Globus pallidus (tissue), 1 donor: ENCODE results near the gene FAM98C.
"Not testable (repeated sequence)": the region's sequence is repeated elsewhere in the genome, so short reads cannot be mapped to it uniquely, and the experiment has no call there.

Experiments used
- DNase-seq: peaks from one replicate; pipeline ENCODE4 v3.0.0-alpha.2; 2015; ENCODE audit warnings: low spot score

FAM98C gene

DNA sequence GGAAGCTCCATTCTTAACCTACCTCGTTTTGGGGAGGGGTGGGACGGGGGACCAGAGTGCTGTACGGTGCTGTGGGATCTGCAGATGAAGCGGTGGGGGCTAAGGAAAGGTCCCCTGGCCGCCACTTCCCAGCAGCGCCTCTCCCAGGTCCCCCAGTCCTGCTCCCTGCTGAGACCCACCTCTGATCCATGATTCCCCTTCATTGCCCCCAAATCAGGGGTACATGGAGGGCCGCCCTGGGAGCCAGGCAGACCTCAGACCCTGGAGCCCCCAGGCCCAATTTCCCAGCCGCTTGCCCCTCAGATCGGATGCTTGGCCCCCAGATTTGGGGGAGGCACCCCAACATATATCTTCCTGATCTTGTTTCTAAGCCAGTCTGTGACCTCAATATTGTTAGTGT is 3.8 kb upstream of the FAM98C start:
- DNase-seq = no peak

DNA sequence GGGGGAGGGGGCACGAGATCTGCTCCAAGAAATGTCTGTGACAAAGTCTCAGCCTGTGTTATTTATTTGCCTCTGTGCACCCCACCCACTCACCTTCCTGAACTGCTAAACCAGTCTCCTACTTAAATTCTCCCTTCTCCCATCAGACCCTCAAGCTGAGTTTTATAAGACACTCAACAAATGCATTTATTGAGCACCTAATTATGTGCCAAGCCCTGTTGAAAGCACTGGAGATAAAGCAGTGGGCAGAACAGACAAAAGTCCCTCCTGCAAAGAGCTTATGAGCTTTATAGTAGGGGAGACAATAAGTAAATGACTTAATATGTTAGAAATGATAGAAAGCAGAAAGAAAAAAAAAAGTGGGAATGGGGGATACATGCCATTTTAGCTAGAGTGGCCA is 3.4 kb upstream of the FAM98C start:
- no peak for DNase-seq

DNA sequence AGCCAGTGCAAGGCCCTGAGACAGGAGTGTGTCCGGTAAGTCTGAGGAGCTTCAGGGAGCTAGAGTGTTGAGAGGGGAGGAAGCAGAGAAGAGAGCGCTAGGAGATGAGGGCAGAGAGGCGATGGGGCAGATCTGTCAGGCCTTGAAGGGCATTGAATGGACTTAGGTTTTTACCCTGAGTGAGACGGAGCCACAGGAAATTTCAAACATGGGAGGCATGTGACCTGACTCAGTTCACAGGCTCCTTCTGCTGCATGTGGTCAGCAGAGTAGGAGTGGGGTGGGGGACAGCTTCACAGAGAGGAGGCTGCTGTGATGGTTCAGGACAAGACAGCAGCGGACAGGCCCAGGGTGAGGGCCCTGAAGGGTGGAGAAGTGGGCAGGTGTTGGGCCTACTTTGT is 2.5 kb upstream of the FAM98C start:
- DNase-seq = no peak

DNA sequence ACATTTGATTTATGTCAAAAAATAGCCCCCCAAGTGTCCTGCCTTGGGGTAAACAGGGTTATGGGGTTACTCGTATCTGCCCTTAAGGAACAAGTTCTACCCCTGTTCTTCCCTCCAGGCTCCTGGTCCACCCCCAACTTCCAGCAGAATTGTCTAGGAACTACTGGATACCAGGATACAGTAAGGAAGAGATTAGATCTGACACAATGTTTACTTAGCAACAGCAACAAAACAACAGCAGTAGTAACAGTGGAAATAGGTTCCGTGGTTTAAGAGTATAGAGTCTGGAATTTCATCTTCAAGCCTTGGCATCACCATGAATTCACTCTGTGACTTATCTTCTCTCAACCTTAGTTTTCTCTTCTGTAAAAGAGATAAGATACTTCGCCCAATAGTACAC is 1.7 kb upstream of the FAM98C start:
- DNase-seq = no peak

DNA sequence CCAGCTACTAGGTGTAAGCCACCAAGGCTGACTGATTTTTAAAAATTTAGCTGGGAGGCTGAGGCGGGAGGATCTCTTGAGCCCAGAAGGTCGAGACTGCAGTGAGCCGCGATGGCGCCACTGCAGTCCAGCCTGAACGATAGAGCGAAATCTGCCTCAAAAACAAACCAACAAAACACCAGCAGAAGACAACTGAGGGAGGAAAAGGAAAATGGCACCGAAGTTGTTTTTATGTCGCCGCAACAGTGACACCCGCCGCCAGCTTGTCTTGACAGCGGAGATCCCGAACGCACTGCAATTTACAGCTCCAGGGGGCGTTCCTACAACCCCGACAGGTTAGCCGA is 298 bp upstream of the FAM98C start:
- DNase-seq = no peak

DNA sequence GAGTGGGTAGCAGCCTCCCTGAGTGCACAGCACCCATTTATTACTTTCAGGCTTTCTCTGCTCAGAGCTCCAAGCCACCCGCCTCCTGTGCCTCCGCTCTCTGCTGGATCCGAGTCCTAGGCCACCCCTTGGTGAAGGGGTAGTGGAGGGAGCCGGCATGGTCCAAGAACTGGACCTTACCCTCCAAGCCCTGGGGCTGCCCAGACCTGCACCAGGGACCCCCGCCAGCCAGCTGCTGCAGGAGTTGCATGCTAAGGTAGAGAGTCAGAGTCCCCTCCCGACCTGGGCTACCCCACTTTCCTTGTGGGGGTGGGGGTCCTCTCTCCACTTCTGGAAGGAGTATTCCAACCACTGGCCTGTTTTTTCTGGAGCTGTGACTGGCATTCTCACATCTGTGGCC is 2.0 kb downstream of the FAM98C start:
- no peak for DNase-seq

DNA sequence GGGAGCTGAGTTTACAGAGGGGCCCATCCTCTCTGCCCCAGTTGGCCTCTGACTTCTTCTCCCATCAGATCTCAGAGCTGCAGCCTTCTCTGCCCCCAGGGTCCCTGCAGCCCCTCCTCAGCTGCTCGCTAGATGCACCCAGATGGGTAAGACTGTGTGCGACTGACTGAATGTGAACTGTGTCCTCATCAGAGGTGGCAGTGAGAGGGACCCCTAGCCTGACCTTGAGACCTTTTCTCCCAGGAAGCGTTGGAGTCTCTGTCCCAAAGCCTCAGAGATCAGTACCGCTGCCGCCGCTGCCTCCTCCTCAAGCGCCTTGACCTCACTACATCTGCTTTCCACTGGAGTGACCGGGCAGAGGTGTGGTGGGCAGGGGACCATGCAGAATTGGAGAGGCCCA is 2.4 kb downstream of the FAM98C start:
- DNase-seq = no peak

DNA sequence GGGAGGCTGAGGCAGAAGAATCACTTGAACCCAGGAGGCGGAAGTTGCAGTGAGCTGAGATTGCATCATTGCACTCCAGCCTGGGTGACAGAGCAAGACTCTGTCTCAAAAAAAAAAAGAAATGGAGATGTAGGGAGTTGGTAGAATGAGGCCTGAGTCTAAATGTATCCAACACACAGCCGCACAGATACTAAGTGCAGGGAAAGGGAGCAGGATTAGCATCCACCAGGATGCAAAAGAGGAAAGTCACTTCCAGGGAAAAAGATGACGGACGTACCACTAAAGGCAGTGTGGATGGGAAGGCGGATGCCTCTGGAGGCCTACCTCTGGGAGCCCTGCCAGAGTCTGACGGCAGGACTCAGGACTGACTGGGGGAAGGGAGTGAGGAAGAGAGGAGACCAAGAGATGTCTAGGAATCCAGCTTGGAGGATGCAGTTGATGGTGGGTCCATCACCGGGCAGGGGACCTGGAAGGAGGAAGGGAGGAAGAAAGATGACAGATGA is 6.8 kb downstream of the FAM98C start:
- DNase-seq = no peak

DNA sequence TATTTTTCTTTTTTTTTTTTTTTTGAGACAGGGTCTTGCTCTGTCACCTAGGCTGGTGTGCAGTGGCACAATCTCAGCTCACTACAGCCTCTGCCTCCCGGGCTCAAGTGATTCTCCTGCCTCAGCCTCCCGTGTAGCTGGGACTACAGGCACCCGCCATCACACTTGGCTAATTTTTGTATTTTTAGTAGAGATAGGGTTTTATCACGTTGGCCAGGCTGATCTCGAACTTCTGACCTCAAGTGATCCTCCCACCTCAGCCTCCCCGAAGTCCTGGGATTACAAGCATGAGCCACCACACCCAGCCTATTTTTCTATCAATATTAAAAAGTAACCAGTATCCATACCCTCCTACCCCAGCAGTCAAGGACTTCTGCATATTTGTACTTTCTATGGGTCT is 7.5 kb downstream of the FAM98C start:
- not testable (repeated sequence) for DNase-seq

DNA sequence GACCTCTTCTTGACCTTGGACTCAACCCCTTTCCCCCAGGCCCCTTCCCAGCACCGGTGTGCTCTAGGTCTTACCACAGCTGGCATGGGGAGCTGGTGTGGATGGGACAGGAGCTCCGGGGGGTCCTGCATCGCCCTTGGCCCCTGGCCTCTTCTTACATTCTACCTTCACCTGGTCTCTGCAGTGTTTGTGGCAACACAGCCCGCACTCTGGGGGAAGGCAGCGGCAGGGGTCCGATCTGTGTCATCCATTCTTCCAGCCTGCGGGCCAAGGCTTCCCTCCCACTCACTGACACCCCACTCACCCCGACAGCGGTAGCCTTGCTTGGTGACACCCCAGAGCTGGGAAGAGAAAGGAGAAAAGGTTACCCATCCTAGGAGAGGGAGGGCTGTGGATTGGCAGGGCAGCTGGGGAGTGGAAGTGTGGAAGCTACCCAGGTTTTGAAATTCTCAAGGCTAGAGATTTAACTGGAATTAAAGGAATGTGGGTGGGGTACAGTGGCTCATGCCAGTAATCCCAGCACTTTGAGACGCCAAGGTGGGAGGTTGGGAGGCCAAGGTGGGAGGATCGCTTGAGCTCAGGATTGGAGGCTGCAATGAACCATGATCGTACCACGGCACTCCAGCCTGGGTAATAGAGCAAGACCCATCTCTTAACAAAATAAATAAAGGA is 8.3 kb downstream of the FAM98C start:
- no peak for DNase-seq

DNA sequence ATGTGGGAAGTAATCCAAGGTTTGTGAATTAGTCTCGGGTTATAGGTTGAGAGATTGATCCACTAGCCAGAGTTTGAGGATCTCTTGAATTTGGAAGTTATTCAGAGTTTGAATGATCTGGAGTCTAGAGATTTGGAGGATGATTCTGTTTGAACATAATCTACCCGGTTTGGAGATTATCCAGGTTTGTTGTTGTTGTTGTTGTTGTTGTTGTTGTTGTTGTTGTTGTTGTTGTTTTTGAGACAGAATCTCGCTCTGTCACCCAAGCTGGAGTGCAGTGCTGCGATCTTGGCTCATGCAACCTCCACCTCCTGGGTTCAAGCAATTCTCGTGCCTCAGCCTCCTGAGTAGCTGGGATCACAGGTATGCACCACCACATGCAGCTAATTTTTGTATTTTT is 9.0 kb downstream of the FAM98C start:
- DNase-seq = not testable (repeated sequence)

DNA sequence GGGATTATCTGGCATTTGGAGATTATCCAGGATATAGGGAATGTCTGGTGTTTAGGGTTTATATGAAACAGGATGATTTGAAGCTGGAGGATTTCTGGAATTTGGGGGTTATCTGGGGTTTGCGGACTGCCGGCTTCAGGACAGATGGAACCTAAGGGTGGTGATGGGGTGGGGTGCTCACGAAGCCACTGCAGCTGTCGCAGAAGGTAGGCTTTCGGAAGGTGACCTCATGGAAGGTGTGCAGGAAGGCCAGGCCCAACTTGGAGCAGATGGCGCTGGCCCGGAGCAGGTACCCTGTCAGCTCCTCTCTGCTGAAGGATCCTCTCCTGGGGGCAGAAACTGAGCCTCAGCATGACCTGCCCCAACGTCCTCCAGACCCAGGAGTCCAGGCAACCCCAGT is 9.6 kb downstream of the FAM98C start:
- no peak for DNase-seq

DNA sequence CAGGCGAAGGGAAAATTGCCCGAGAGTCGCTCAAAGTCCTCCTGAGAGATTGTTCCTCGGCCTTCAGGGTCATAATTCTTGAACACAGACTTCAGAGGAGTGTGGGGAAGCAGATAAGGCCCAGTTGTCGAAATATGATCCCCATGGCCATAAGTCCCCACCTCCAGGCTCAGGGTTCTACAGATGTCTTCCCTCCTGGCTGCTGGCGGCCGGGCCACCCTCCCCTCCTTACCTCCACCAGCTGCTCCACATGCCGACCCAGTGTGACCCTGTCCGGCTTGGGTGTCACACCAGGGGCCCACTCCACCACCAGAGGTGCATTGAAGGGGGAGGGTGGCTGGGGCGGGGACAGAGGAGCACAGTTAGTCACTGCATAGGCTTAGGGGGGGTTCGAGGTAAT is 10.1 kb downstream of the FAM98C start:
- DNase-seq = no peak

DNA sequence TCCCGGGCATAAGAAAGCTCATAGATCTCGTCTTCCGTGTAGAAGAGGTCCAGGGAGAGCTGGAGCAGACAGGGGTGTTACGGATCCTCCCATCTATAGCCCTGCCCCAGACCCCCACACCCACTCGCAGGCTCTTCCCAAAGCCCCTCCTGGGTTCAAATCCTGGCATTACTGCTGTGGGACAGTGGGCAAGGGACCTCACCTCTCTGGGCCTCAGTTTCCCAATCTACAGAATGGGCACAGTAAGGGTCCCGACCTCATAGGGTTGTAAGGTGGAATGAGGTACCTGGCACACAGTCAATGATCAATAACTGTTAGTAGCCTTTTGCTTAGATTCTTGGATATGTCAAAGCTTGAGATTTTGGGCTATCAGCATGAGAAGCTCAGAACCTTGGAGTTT is 10.5 kb downstream of the FAM98C start:
- DNase-seq = no peak

DNA sequence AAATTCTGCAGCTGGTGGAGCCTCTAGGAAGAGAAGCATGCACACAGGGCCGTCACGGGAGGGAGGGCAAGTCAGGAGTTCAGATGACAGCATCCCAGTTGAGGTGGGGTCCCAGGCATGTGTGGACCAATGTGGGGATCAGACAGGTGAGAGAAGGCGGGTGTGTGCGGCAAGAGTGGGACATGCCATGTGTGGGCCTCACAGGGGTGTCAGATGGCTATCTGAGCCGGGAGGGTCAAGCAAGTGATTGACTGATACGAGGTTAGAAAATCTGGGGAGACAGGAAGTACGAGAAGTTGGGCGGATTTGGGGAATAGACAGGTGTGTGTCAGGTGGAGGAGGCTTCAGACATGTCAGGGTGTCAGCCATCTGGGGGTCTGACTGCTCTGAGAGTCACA is 14.3 kb downstream of the FAM98C start:
- no peak for DNase-seq

DNA sequence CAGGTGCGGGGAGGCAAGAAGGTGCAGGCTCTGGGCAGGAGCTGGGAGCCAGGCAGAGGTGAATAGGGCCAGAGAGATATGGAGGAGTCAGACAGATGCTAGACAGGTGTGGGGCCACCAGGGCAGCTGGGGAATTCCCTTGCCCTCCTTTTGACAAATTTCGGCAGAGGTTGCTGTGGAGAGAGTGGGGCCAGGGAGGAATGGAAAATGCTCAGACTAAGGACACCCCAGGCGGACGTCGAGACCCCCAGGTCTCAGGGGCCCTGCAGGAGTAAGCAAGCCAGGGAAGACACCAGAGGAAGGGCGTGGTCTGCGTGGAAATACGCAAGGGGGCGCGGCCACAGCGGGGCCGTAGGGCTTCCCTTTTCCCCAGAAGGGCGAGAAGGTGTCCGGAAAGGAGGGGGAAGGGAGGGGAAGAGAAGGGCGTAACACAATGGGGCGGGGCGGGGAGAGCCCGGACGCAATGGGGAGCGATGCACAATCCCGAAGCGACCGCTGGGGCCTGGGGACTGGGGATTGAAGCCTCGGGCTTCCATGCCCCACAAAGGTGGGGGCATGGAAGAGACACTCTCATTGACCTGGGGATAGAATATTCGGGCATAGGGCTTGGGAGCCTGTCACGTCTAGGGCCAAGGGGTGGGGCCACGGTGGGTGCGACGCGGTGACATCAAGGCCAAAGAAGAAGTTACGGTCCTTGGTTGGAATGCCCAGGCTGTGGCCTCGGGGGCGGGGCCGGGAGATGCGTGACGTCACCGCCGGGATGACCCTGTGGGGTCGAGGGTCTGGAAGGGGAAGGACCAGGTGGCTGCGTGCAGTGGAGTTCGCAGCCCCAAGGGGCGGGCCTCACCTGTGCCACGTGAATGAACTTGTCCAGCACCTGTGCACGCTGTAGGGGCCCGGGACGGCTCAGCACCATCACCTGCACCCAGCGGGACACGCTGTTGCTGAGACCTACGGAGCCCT is 14.9 kb downstream of the FAM98C start:
- DNase-seq = no peak

DNA sequence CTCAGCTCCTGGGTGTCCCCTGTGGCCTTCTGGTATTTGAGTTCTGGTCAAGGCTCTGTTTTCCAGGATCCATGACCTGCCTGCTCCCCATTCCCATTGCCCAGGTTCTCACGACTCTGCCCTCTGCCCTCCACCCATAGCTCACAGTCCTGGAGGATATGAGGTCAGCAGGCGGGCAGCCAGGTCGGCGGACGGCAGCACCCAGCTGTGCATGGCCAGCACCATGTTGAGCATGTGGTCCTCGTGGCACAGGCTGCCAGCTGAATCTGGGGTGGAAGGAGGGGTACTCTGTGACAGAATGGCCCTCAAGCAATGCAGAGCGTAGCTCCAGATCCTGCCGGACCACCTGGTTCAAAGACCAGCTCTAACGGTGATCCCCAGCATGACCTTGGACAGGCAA is 18.0 kb downstream of the FAM98C start:
- no peak for DNase-seq

DNA sequence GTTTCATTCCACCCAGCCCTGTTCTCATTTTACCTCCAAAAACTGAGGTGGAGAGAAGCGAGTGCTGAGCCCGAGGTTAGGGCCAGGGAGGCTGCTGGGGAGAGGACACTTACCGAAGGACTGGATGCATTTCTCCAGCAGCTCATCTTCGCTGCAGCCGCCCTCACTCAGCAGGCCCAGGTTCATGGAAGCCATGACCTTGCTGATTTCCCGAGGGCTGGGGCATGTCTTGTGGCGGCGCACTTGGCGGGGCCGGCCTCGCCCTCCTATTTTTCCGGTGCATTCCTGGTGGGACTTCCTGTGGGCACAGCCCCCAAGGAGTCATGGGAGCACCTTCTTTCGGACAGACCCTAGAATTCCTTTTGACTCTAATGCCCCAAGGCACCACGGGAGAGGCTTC is 19.0 kb downstream of the FAM98C start:
- DNase-seq = no peak

DNA sequence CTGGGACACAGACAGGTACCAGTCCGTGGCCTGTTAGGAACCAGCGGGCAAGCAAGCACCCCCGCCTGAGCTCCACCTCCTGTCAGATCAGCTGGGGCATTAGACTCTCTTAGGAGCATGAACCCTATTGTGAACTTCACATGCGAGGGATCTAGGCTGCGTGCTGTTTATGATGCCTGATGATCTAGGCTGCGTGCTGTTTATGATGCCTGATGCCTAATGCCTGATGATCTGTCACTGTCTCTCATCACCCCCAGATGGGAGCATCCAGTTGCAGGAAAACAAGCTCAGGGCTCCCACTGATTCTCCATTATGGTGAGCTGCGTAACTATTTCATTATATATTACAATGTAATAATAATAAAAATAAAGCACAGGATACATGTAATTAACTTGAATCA is 19.5 kb downstream of the FAM98C start:
- no peak for DNase-seq

DNA sequence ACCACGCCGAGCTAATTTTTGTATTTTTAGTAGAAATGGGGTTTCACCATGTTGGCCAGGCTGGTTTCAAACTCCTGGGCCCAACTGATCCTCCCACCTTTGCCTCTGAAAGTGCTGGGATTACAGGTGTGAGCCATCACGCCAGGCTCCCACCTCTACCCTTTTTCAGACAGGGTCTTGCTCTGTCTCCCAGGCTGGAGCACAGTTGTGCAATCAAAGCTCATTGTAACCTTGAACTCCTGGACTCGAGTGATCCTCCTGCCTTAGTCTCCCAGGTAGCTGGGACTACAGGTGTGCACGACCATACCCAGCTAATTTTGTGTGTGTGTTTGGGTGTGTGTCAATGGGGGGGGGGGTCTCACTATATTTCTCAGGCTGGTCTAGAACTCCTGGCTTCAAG is 21.4 kb downstream of the FAM98C start:
- DNase-seq = no peak

DNA sequence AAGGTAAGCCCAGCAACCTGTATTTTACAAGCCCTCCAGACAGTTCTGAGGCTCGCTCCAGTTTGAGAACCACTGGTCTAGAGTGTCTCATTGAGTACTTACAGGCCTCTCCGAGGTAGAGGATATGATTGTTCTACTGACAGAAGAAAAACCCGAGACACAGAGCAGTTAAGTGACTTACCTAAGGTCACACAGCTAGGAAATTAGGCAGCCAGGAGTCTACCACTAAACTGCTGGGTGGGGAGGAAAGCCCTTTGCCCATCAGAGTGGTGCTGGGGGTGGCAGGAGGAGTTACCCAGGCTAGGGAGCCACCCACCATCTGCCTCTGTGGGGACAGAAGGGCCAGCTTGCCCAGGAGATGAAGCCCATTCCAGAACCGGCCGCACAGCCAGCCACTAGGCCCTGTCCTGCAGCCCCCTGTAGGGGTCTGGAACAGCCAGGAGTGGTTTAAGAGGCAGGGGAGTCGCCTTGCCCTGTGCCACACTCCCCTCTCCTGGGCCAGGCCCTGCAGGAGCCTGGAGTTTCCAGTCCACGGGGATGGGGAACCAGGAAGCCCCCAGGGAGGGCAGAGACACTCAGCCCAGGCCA is 22.4 kb downstream of the FAM98C start:
- DNase-seq = no peak

DNA sequence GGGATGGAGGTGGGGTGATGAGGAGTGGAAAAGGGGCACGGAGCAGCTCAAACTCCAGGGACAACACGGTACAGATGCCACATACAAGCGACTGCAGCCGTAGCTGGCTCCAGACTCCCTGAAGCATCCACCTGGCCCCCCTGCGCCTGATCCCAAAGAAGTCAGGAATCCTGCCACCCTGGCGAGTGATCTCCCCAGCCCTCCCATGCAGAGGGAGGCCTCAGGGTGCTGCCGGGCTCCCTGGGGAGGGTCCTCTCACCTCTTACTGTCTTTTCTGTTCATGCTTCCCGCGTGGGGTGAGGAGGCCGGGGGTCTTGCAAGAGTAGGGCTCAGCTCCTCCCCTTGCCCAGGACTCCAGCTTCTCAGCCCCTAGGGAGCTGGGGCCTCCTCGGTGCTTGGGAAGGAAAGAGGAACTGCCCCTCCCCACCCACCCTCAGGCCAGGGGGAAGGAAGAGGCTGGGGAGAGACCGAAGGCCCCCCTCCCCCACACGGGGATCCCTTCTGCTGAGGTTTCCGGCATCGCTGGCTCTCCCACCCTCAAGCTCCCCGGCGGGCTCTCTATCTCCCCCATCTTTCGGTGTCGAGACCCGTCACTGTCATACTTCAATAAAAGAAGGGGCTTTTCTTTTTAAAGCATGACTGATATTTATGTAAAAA is 23.0 kb downstream of the FAM98C start, which contains the start of gene RASGRP4:
Gene RASGRP4 (minus strand): TSS at position 410 of the 657 bp plus-strand sequence. CDS start 128 bp downstream, at position 282.
- DNase-seq = no peak
